GM12878 (cell line): ENCODE data around the gene PRKAG2. TPM values are rescaled to one million over a fixed set of nuclear protein-coding genes. Genes with fewer than 3 reads are reported as not detected.

Source experiments
- ATAC-seq: fragments of 200-7000 bp; cut with Tn5 transposase; 3 replicates; pipeline ENCODE4 v1.9.1; 2020; ENCODE audit warnings: mild to moderate bottlenecking, moderate library complexity
- BruUV-seq: library from RNA; stranded (reverse); fragments of 400-500 nt; replicated peaks from 2 replicates; lab custom pipeline; 2021; lab: Mats Ljungman, UMichigan
- CTCF ChIA-PET: fragments of 300-600 bp; sonication (Branson Sonifier 250); formaldehyde crosslinking; extraction: SDS; loops from one replicate; lab custom pipeline; 2021; ENCODE audit warnings: inconsistent platforms; lab: Yijun Ruan, JAX
- POLR2A ChIA-PET: fragments of 350-600 bp; formaldehyde crosslinking; extraction: SDS; loops from one replicate; lab custom pipeline; 2021; ENCODE audit warnings: inconsistent platforms; lab: Charles Lee
- RAD21 ChIA-PET: fragments of 300-600 bp; sonication (Branson Sonifier 250); formaldehyde crosslinking; loops from one replicate; lab custom pipeline; 2023; ENCODE audit warnings: antibody characterized with exemption; ENCODE audit not compliant: unreplicated experiment; lab: Charles Lee
- SMC1A ChIA-PET: fragments of 300-600 bp; sonication (Branson Sonifier 250); formaldehyde crosslinking; loops from one replicate; lab custom pipeline; 2023; ENCODE audit not compliant: unreplicated experiment, uncharacterized antibody; lab: Charles Lee
- DNase-seq: peaks from one replicate; pipeline ENCODE4 v3.0.0-alpha.2; 2011; ENCODE audit warnings: low read depth, low spot score
- FAIRE-seq: peaks from 3 replicates; lab custom pipeline; 2011; peaks lifted over from hg19 to GRCh38; lab: Jason Lieb, UNC
- H2AFZ ChIP-seq: 2 replicates; pipeline ENCODE4 v1.6.0; 2011; ENCODE audit warnings: low read depth, low read length, control low read depth; ENCODE audit not compliant: control insufficient read depth
- H3K27ac ChIP-seq: 2 replicates; pipeline ENCODE4 v1.5.1; 2011; ENCODE audit warnings: control low read depth; ENCODE audit not compliant: control insufficient read depth, insufficient read depth
- H3K27me3 ChIP-seq, 2 experiments: replicated peaks in 1 of 2; 2 replicates each; pipeline versions ENCODE4 v1.6.0 to v1.6.1; 2011; ENCODE audit warnings: low read length in 1 of 2; ENCODE audit not compliant: control insufficient read depth in 2 of 2, insufficient read depth in 2 of 2
- H3K36me3 ChIP-seq, 2 experiments: 2 replicates each; pipeline ENCODE4 v1.5.1; 2011; ENCODE audit warnings: low read length in 1 of 2; ENCODE audit not compliant: control insufficient read depth in 2 of 2, insufficient read depth in 2 of 2
- H3K4me1 ChIP-seq: 2 replicates; pipeline ENCODE4 v1.6.1; 2011; ENCODE audit warnings: mild to moderate bottlenecking, low read length, moderate library complexity, mixed read lengths; ENCODE audit not compliant: control insufficient read depth, insufficient read depth
- H3K4me2 ChIP-seq: 2 replicates; pipeline ENCODE4 v1.6.0; 2011; ENCODE audit warnings: control low read depth; ENCODE audit not compliant: control insufficient read depth, insufficient read depth
- H3K4me3 ChIP-seq: fragments of 200-600 bp; sonication (generic); 2 replicates; pipeline ENCODE4 v1.5.1; 2016
- H3K79me2 ChIP-seq: 2 replicates; pipeline ENCODE4 v1.6.0; 2011; ENCODE audit warnings: low read length; ENCODE audit not compliant: control insufficient read depth, insufficient read depth
- H3K9ac ChIP-seq: 2 replicates; pipeline ENCODE4 v1.8.0; 2011; ENCODE audit warnings: low read length, control low read depth, mixed read lengths; ENCODE audit not compliant: control insufficient read depth, insufficient read depth
- H3K9me3 ChIP-seq: replicated peaks from 3 replicates; pipeline ENCODE4 v1.5.1; 2011; ENCODE audit warnings: mild to moderate bottlenecking, low read length; ENCODE audit not compliant: control insufficient read depth, insufficient read depth
- H4K20me1 ChIP-seq: 2 replicates; pipeline ENCODE4 v1.6.0; 2011; ENCODE audit not compliant: control insufficient read depth, insufficient read depth
- ETV6 ChIP-seq, 2 experiments: fragments of 450-650 bp in 1 of 2; IDR thresholded peaks in 1 of 2; conservative IDR thresholded peaks in 1 of 2; 2 replicates each; pipeline ENCODE4 v1.6.1; 2014; ENCODE audit warnings: antibody characterized with exemption in 1 of 2, borderline replicate concordance in 1 of 2, low read depth in 1 of 2, mild to moderate bottlenecking in 1 of 2, moderate library complexity in 1 of 2
- HDAC2 ChIP-seq: fragments of 200-600 bp; sonication (generic); IDR thresholded peaks from 2 replicates; pipeline ENCODE4 v1.6.1; 2017
- IKZF2 ChIP-seq, 2 experiments: fragments of 450-650 bp; IDR thresholded peaks; 2 replicates each; pipeline ENCODE4 v1.6.1; 2017; ENCODE audit warnings: mild to moderate bottlenecking in 2 of 2, moderate library complexity in 2 of 2
- IRF5 ChIP-seq: fragments of 450-650 bp; IDR thresholded peaks from 2 replicates; pipeline ENCODE4 v1.6.1; 2017; ENCODE audit warnings: borderline replicate concordance
- NBN ChIP-seq: fragments of 450-650 bp; IDR thresholded peaks from 2 replicates; pipeline ENCODE4 v1.6.1; 2016
- NFYB ChIP-seq: IDR thresholded peaks from 2 replicates; pipeline ENCODE4 v1.6.1; 2011; ENCODE audit warnings: low read depth, mild to moderate bottlenecking, low read length, improper control_type of control experiment, moderate library complexity; ENCODE audit not compliant: insufficient read depth
- PAX5 ChIP-seq: IDR thresholded peaks from 2 replicates; pipeline ENCODE4 v1.6.1; 2011; ENCODE audit warnings: low read depth, low read length, borderline replicate concordance
- RAD21 ChIP-seq: IDR thresholded peaks from 2 replicates; pipeline ENCODE4 v1.6.1; 2011; ENCODE audit warnings: mild to moderate bottlenecking, low read depth, low read length, moderate library complexity; ENCODE audit not compliant: insufficient read depth
- RBBP5 ChIP-seq: fragments of 200-600 bp; sonication (generic); conservative IDR thresholded peaks from 2 replicates; pipeline ENCODE4 v1.6.1; 2016
- RFX5 ChIP-seq: IDR thresholded peaks from 2 replicates; pipeline ENCODE4 v1.6.1; 2011; ENCODE audit warnings: low read depth, low read length, improper control_type of control experiment
- SMC3 ChIP-seq: IDR thresholded peaks from 2 replicates; pipeline ENCODE4 v1.6.1; 2011; ENCODE audit warnings: low read length, improper control_type of control experiment, borderline replicate concordance
- SREBF2 ChIP-seq: IDR thresholded peaks from 2 replicates; pipeline ENCODE4 v1.6.1; 2012; ENCODE audit warnings: mild to moderate bottlenecking, low read length
- YY1 ChIP-seq: IDR thresholded peaks from 2 replicates; pipeline ENCODE4 v1.6.1; 2011; ENCODE audit warnings: low read depth, mild to moderate bottlenecking, low read length
- ZZZ3 ChIP-seq: IDR thresholded peaks from 2 replicates; pipeline ENCODE4 v1.6.1; 2011; ENCODE audit warnings: low read depth; ENCODE audit not compliant: control insufficient read depth, insufficient read length
- WGBS: methylation state at CpG from one replicate; pipeline ENCODE4 v1.1.6; 2016; ENCODE audit warnings: low lambda C conversion rate; ENCODE audit not compliant: insufficient replicate concordance, insufficient coverage; ENCODE audit errors: missing lambda C conversion rate; 5-methylcytosine and 5-hydroxymethylcytosine counted together
- in situ Hi-C: fragments of 300-500 bp; cut with MboI; formaldehyde crosslinking; loops from 9 replicates; pipeline ENCODE4 v1.14.3; 2018; ENCODE audit warnings: mixed read lengths
- intact Hi-C: fragments of 100-400 bp; cut with micrococcal nuclease; formaldehyde crosslinking; loops from one replicate; pipeline ENCODE4 v1.14.2; 2022; ENCODE audit not compliant: unreplicated experiment
- polyA plus RNA-seq, 11 experiments: library from polyadenylated mRNA; depleted of rRNA in 4 of 11; unstranded in 6 of 11; stranded (reverse) in 5 of 11; fragments of >200 nt; fragmentation: Nextera tagmentation in 4 of 11; fragmentation: Illumina TruSeq in 1 of 11; extraction: Ambion mirVana in 4 of 11; extraction: Trizol in 1 of 11; gene quantifications; 1 replicate in 1 of 11; 2 replicates in 10 of 11; pipeline versions ENCODE4 v1.2.1 to v1.2.3, GENCODE V29; 2011 to 2016; ENCODE audit warnings: inconsistent platforms in 2 of 11, missing spikeins in 2 of 11, low read depth in 1 of 11
- total RNA-seq, 4 experiments: library from RNA; depleted of rRNA in 3 of 4; stranded (reverse); fragments of >200 nt in 3 of 4; fragmentation: Illumina TruSeq in 1 of 4; extraction: Trizol in 1 of 4; gene quantifications; 2 replicates each; pipeline versions ENCODE4 v1.2.1 to v1.2.3, GENCODE V29; 2013 to 2021
- TF ChIP-seq, protein P1 (sequence below): fragments of 450-650 bp; conservative IDR thresholded peaks from 2 replicates; pipeline ENCODE4 v1.6.1; 2017; ENCODE audit warnings: mild to moderate bottlenecking, moderate library complexity
- TF ChIP-seq, protein P2 (sequence below): fragments of 450-650 bp; IDR thresholded peaks from 2 replicates; pipeline ENCODE4 v1.6.1; 2018; ENCODE audit warnings: mild to moderate bottlenecking, low read depth, moderate library complexity; ENCODE audit not compliant: partially characterized antibody
- TF ChIP-seq, protein P3 (sequence below): fragments of 450-650 bp; IDR thresholded peaks from 2 replicates; pipeline ENCODE4 v1.6.1; 2017; ENCODE audit warnings: mild to moderate bottlenecking, low read depth, inconsistent platforms; ENCODE audit not compliant: poor library complexity, severe bottlenecking

Gene PRKAG2
- total and polyA plus RNA-seq, 10 of the 15 experiments (the other 5 are each of a cell fraction or from before 2014, with no cell fraction given) = 3.4 to 8.9 (median 6.8) TPM

- in situ Hi-C loops (no loop called here), intact Hi-C loops (no loop called here)
- no peak for ATAC-seq
- POLR2A ChIA-PET = no interaction called here
- Histone ChIP-seq H3K4me3 (no peak overlapping the region), H4K20me1 (no peaks in the 10 kb centered on the region), H3K4me2 (no peak overlapping the region), H3K9me3 (no peaks in the 10 kb centered on the region), H3K27ac (no peak overlapping the region), H3K79me2 (no peaks in the 10 kb centered on the region), H3K4me1 (no peaks in the 10 kb centered on the region), H3K9ac (no peak overlapping the region), H3K27me3 (no peaks in the 10 kb centered on the region; a peak in 2 of 4 replicates), H3K36me3 (no peaks in the 10 kb centered on the region), H2AFZ (no peak overlapping the region)
- 83% methylated on average over 9 of the region's 9 CpGs for WGBS
- CTCF ChIA-PET = no interaction called here
- no peak for DNase-seq
- RAD21 ChIA-PET = no interaction called here
- SMC1A ChIA-PET = no interaction called here
- no TSS peak for BruUV-seq
- no peak for FAIRE-seq
- TF ChIP-seq PAX5 (no peak), SMC3 (no peak), NBN (no peak), HDAC2 (no peak), RFX5 (no peak), IKZF2 (IDR thresholded peaks at IDR 0.05) (no peak), YY1 (no peak), ETV6 (conservative IDR thresholded peaks at IDR 0.05 in 1 of 2, IDR thresholded peaks at IDR 0.05 in 1 of 2; ENCODE audit: borderline replicate concordance in 1 of 2, low read depth in 1 of 2) (no peak), NFYB (no peak), RAD21 (no peak), RBBP5 (no peak), SREBF2 (no peak), ZZZ3 (no peak), IRF5 (no peak)
- TF ChIP-seq, protein P1, sequence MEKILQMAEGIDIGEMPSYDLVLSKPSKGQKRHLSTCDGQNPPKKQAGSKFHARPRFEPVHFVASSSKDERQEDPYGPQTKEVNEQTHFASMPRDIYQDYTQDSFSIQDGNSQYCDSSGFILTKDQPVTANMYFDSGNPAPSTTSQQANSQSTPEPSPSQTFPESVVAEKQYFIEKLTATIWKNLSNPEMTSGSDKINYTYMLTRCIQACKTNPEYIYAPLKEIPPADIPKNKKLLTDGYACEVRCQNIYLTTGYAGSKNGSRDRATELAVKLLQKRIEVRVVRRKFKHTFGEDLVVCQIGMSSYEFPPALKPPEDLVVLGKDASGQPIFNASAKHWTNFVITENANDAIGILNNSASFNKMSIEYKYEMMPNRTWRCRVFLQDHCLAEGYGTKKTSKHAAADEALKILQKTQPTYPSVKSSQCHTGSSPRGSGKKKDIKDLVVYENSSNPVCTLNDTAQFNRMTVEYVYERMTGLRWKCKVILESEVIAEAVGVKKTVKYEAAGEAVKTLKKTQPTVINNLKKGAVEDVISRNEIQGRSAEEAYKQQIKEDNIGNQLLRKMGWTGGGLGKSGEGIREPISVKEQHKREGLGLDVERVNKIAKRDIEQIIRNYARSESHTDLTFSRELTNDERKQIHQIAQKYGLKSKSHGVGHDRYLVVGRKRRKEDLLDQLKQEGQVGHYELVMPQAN = no peak
- TF ChIP-seq, protein P2, sequence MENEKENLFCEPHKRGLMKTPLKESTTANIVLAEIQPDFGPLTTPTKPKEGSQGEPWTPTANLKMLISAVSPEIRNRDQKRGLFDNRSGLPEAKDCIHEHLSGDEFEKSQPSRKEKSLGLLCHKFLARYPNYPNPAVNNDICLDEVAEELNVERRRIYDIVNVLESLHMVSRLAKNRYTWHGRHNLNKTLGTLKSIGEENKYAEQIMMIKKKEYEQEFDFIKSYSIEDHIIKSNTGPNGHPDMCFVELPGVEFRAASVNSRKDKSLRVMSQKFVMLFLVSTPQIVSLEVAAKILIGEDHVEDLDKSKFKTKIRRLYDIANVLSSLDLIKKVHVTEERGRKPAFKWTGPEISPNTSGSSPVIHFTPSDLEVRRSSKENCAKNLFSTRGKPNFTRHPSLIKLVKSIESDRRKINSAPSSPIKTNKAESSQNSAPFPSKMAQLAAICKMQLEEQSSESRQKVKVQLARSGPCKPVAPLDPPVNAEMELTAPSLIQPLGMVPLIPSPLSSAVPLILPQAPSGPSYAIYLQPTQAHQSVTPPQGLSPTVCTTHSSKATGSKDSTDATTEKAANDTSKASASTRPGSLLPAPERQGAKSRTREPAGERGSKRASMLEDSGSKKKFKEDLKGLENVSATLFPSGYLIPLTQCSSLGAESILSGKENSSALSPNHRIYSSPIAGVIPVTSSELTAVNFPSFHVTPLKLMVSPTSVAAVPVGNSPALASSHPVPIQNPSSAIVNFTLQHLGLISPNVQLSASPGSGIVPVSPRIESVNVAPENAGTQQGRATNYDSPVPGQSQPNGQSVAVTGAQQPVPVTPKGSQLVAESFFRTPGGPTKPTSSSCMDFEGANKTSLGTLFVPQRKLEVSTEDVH = no peak
- TF ChIP-seq, protein P3, sequence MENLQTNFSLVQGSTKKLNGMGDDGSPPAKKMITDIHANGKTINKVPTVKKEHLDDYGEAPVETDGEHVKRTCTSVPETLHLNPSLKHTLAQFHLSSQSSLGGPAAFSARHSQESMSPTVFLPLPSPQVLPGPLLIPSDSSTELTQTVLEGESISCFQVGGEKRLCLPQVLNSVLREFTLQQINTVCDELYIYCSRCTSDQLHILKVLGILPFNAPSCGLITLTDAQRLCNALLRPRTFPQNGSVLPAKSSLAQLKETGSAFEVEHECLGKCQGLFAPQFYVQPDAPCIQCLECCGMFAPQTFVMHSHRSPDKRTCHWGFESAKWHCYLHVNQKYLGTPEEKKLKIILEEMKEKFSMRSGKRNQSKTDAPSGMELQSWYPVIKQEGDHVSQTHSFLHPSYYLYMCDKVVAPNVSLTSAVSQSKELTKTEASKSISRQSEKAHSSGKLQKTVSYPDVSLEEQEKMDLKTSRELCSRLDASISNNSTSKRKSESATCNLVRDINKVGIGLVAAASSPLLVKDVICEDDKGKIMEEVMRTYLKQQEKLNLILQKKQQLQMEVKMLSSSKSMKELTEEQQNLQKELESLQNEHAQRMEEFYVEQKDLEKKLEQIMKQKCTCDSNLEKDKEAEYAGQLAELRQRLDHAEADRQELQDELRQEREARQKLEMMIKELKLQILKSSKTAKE = no peak
Observed at GRCh38 chr7:151804756-151805155, 72.2 kb downstream of the PRKAG2 start.
